GM19438 (cell line): ENCODE results near the gene KLHDC7B.
A peak's percentile ranks its signal among the peaks of the same experiment; 100 is the strongest.

ENCODE experiments used
- ATAC-seq: cut with Tn5 transposase; IDR thresholded peaks from one replicate; pipeline ENCODE4 v1.9.1; 2021; ENCODE audit warnings: low read depth; ENCODE audit not compliant: unreplicated experiment

Gene KLHDC7B

DNA sequence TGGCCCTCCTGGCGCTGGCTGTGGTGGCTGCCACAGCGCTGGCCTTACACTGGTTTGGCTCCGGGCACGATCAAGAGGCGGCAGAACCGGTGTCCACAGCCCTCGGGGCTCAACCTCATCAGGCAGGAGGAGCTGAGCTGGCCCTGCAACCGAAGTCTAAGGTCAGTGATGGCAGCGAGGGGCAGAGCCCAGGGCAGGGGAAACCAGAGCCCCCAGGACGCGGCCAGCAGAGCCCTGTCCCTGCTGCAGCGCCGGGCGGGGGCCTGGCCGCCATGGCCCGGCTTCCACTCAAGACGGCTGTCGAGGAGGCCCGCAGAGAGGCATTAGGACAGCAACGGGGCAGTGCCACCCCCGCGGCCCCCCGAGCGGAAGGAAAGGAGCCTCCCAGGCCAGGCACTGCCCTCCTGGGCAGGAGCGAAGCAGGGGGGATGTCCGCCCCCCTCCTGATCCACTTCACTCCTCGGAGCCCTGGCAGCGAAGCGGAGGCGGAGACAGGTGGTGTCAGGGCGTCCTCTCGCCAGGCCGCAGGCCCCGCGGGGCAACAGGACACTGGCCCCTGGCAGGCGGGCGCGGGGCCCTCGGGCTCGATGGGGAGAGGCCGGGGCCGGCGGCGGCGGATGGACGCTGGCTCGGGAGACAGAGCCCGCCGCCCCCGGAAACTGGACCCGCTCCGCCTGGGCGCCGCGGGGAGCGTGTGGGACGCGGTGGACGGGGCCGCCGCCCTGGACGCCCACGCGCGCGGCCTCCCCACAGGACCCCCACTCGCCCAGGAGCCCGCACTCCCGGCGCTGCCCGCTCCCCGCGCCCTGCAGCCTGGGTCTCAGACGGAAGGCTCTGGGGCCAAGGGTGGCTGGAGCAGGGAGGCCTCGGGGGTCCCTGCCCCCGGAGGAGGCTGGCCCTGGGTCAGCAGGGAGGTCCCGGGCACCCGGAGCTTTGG is 895 bp downstream of the KLHDC7B start:
- ATAC-seq: no peak

DNA sequence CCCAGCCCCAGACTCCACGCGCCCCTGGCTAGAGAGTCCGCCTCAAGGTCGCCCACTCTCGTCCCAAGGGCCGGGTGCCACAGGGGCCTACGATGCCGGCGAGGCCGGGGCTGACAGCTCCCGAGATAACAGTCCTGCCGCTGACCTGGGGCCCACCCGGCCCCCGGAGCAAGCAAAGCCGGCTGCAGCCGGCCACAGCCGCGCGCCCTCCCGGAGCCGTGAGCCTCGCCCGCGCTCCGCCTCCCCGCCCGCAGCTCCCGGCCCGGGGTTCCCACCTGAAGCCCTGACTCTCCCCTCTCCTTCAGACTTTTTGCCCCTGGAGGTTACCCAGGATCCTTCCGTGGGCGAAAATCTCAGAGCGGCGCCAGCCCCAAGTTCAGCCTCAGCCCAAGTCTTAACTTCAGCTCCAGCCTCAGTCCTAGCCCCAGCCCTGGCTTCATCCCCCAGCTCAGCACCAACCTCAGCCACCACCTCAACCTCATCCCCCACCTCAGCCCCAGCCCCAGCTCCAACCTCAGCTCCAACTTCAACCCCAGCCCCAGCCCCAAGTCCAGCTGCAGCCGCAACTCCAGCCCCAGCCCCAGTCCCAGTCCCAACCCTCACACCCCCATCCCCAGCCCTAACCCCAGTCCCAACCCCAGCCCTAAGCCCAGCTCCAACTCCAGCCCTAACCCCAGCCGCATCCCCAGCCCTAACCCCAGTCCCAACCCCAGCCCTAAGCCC is 1.7 kb downstream of the KLHDC7B start:
- no peak for ATAC-seq

DNA sequence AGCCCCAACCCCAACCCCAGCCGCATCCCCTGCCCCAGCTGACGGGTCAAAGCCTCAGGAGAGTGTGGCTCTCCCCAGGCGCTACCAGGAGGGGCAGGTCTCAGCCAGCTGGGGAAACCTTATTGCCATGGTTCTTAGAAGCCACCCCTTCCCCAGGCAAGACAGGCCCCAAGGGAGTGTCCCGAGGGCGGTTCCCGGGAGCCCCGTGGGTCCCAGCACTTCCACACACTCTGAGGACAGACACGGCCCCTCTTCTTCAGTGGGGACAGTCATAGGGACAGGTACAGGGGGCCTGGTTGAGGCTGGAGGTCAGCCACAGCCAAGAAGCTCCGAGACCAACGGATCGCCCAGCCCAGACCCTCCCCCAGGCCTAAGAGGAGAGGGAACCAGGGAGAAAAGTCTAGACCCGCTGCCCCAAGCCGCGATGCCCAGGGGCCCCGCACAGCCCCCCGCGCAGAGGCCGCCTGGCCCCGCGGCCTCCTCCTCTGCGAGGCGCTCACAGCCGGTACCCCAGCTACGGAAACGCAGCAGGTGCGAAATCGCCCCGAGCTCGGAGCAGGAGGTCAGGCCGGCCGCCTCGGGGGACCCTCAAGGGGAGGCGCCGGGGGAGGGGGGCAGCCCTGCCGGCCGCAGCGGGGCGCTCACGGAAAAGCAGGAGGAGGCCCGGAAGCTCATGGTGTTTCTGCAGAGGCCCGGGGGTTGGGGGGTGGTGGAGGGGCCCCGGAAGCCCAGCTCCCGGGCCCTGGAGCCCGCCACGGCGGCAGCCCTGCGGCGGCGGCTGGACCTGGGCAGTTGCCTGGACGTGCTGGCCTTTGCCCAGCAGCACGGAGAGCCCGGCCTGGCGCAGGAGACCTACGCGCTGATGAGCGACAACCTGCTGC is 2.6 kb downstream of the KLHDC7B start:
- no peak for ATAC-seq

DNA sequence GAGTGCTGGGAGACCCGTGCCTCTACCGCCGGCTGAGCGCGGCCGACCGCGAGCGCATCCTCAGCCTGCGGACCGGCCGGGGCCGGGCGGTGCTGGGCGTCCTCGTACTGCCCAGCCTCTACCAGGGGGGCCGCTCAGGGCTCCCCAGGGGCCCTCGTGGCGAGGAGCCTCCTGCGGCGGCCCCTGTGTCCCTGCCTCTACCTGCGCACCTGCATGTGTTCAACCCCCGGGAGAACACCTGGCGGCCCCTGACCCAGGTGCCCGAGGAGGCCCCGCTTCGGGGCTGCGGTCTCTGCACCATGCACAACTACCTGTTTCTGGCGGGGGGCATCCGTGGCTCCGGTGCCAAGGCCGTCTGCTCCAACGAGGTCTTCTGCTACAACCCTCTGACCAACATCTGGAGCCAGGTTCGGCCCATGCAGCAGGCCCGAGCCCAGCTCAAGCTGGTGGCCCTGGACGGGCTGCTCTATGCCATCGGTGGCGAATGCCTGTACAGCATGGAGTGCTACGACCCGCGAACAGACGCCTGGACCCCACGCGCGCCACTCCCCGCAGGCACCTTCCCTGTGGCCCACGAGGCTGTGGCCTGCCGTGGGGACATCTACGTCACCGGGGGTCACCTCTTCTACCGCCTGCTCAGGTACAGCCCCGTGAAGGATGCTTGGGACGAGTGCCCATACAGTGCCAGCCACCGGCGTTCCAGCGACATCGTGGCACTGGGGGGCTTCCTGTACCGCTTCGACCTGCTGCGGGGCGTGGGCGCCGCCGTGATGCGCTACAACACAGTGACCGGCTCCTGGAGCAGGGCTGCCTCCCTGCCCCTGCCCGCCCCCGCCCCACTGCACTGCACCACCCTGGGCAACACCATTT is 3.5 kb downstream of the KLHDC7B start:
- no peak for ATAC-seq

GRCh38 chr22:50550395-50550794 is 4.7 kb downstream of the KLHDC7B start:
- ATAC-seq: no peak

DNA sequence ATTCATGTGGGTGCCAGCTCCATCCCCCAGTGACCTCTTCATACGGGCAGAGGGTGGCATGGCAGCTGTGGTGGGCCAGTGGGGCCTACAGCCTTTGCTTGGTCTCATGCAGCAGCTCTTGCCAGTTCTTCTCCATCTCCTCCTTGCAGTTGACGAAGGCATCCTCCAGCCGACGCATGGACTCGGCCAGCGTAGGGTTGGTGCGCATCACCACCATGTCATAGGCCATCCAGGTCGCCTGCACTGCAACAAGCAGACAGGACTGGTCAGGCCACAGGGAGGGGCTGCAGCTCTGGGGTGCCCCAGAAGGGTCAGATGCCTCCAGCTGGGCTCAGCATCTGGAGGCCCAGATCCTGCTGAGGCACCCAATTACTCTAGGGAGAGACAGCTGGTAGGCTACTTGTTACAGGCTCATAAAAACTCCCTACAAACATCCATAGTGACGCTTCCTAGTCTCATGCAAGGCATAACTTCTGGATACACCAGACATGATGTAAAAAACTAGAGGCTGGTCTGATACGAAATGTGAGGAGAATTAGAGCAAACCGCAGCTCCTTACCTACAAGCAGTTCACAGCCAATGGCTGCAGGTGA is 5.6 kb downstream of the KLHDC7B start:
- ATAC-seq: no peak

- no peak for ATAC-seq
These were observed 7.6 kb downstream of the KLHDC7B start for GRCh38 chr22:50553310-50553709.

DNA sequence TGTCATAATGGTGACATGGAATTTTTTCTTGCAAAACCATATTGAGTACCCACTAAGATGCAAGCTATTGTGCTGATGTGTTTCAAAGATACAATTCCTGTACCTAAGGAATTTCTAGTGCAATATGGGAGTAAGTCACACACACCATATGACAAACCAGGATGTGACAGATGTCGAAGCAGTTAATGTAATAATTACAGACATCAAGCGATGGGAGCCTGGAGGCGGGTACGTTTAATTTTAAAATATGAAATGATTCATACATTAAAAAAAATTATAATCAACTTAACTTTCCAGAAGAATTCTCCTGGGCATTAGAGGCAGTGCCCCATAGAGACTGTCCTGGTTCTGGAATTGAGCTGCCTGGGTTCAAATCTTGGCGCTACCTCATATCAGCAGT is 11.0 kb downstream of the KLHDC7B start:
- ATAC-seq: no peak

DNA sequence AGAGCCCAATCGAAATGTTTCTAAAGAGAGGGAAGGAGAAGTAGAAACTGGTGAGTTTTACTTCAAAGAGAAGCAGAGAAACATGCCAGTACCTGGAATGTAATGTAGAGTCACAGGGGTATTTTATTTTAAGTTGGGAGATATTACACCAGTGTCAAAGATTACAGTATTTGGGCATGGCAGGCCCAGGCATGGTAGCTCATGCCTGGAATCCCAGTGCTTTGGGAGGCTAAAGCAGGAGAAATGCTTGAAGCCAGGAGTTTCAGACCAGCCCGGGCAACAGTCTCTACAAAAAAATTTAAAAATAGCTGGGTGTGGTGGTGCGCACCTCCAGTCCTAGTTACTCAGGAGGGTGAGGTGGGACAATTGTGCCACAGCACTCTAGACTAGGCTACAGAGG is 14.3 kb downstream of the KLHDC7B start:
- no peak for ATAC-seq

DNA sequence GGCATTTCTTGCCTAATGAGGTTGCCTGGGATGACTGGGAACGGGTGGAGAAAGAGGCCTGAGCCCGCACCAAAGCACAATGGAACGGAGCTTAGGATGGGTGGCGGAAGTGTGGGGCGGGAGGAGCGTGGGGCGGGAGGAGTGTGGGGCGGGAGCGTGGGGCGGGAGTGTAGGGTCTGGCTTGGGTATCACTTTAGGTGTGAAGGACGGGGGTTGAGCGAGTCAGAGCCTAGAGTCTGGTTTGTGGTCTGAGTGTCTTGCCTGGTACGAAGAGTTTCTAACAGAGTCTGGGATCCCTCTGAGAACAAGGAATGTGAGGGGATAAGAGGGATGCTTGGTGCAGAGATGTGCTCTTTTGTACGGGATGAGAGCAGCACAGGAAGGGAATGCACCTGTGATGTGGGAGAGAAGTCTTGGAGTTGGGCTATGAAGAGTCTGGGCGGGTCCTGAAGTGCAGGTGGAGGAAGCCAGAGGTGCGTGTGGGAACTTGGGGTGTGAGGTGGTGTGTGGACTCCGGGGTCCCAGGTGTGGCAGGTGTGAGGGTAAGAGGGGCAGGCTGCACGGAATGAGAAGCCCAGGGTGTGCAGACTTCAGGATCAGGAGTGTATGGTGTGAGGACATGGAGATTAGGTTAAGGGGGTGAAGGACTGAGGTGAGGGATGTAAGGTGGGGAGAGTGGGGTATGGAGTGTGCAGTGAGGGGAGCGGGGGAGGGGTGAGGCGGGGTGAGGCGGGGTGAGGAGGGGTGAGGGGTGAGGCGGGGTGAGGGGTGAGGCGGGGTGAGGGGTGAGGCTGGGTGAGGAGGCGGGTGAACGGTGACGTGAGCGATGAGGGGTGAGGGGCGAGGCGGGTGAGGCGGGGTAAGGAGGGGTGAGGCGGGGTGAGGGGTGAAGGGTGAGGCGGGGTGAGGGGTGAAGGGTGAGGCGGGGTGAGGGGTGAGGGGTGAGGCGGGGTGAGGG is 16.0 kb downstream of the KLHDC7B start:
- ATAC-seq: no peak

GRCh38 chr22:50562523-50563412 is 17.1 kb downstream of the KLHDC7B start, which contains the start of gene SYCE3:
TSS of gene SYCE3 (minus strand) at chr22:50562919. CDS start at chr22:50556405, 6,514 bp downstream.
- ATAC-seq: peak; percentile 85

- ATAC-seq: no peak
These were observed 17.9 kb downstream of the KLHDC7B start for GRCh38 chr22:50563413-50564160.

- no peak for ATAC-seq
These were observed 18.6 kb downstream of the KLHDC7B start for GRCh38 chr22:50564289-50564688.

GRCh38 chr22:50567721-50568252 is 22.1 kb downstream of the KLHDC7B start:
- ATAC-seq: no peak

DNA sequence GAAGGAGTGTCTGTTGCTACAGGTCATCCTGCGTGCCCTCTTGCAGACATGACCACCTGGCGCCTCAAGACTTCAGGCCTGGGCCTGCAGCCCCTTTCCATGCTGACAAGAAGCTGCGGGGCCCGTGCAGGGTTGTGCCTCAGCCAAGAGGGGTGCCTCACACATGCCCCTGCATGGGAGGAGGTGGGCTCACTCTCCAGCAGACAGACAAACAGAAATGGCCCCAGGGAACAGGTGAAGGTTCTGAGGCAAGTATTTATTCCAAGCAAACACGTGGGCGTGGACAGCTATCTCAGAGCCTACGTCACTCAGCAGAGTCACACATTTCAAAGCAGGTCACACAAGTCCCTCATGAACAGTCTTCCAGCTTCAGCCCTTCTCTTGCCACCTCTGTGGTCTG is 22.9 kb downstream of the KLHDC7B start:
- ATAC-seq: no peak

DNA sequence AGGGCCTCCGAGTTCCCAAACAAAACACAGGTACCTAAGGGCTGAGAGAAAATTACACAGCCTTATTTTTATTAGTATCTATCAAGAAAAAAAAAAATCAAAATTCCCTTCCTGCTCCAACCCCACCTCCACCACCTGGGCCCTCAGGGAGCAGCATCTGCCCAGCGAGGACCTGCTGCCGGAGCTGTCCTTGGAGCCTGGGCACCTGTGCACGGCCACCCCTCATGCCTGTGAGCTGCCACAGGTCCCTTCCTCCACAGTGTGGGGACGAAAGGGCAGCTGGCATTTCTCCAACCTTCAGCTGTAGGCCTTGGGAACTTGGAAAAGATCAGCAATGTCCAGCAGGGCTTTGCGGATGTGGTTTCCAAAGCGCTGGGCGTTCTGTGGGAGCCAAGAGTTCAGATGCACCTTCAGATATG is 23.4 kb downstream of the KLHDC7B start:
- ATAC-seq: no peak
